HCT116 (cell line): ENCODE measurements around the gene IDH3G.

Experiments used
- CEBPB ChIP-seq: IDR thresholded peaks from 2 replicates; pipeline ENCODE4 v1.6.1; 2012; ENCODE audit warnings: low read depth
- CTCF ChIP-seq, 3 experiments: fragments of 200-600 bp in 1 of 3; sonication (generic) in 1 of 3; IDR thresholded peaks in 2 of 3; conservative IDR thresholded peaks in 1 of 3; 2 replicates each; pipeline ENCODE4 v1.5.1; 2012 to 2017; ENCODE audit warnings: low read depth in 2 of 3, low read length in 2 of 3, antibody characterized with exemption in 1 of 3, borderline replicate concordance in 1 of 3, control low read depth in 1 of 3, mild to moderate bottlenecking in 1 of 3, mixed read lengths in 1 of 3, mixed run types in 1 of 3, moderate library complexity in 1 of 3; ENCODE audit not compliant: insufficient read depth in 1 of 3
- FOSL1 ChIP-seq: IDR thresholded peaks from 2 replicates; pipeline ENCODE4 v1.6.1; 2012; ENCODE audit warnings: low read depth
- POLR2AphosphoS5 ChIP-seq: IDR thresholded peaks from 2 replicates; pipeline ENCODE4 v1.6.1; 2011; ENCODE audit warnings: mild to moderate bottlenecking, low read depth, low read length, moderate library complexity
- TF ChIP-seq, protein P1 (sequence below): IDR thresholded peaks from 2 replicates; pipeline ENCODE4 v1.6.1; 2011; ENCODE audit warnings: mild to moderate bottlenecking, low read length, moderate library complexity; ENCODE audit not compliant: insufficient replicate concordance; ENCODE audit errors: extremely low read depth

- TF ChIP-seq, protein P1, sequence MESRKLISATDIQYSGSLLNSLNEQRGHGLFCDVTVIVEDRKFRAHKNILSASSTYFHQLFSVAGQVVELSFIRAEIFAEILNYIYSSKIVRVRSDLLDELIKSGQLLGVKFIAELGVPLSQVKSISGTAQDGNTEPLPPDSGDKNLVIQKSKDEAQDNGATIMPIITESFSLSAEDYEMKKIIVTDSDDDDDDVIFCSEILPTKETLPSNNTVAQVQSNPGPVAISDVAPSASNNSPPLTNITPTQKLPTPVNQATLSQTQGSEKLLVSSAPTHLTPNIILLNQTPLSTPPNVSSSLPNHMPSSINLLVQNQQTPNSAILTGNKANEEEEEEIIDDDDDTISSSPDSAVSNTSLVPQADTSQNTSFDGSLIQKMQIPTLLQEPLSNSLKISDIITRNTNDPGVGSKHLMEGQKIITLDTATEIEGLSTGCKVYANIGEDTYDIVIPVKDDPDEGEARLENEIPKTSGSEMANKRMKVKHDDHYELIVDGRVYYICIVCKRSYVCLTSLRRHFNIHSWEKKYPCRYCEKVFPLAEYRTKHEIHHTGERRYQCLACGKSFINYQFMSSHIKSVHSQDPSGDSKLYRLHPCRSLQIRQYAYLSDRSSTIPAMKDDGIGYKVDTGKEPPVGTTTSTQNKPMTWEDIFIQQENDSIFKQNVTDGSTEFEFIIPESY, result no peak
- TF ChIP-seq CTCF (IDR thresholded peaks at IDR 0.05 in 2 of 3, conservative IDR thresholded peaks at IDR 0.05 in 1 of 3; ENCODE audit: borderline replicate concordance in 1 of 3, insufficient read depth in 1 of 3, low read depth in 2 of 3, low read length in 2 of 3), result no peak
- no peak for TF ChIP-seq FOSL1
- no peak for TF ChIP-seq CEBPB
- TF ChIP-seq POLR2AphosphoS5, result no peak
Measured at GRCh38 chrX:153771415-153772315, 22.5 kb downstream of the IDH3G start.
